HG03342 (cell line): ENCODE data around the gene SAXO1.
"Not testable (repeated sequence)": the region's sequence is repeated elsewhere in the genome, so short reads cannot be mapped to it uniquely, and the experiment has no call there.

Experiments used
- ATAC-seq: cut with Tn5 transposase; IDR thresholded peaks from one replicate; pipeline ENCODE4 v1.9.1; 2021; ENCODE audit warnings: mild to moderate bottlenecking, moderate library complexity; ENCODE audit not compliant: unreplicated experiment

The SAXO1 gene

GRCh38 chr9:19000133-19000532 lies 32.9 kb downstream of the SAXO1 start:
- no peak for ATAC-seq

- ATAC-seq, result no peak
These were observed 33.7 kb downstream of the SAXO1 start for GRCh38 chr9:18999173-18999785.

- ATAC-seq, result no peak
These were observed 35.9 kb downstream of the SAXO1 start for GRCh38 chr9:18997151-18997550.

- no peak for ATAC-seq
These were observed 36.8 kb downstream of the SAXO1 start for GRCh38 chr9:18996211-18996610.

GRCh38 chr9:18994263-18994916 lies 38.6 kb downstream of the SAXO1 start:
- ATAC-seq, result no peak

- ATAC-seq, result not testable (repeated sequence)
These were observed 41.8 kb downstream of the SAXO1 start for GRCh38 chr9:18991197-18991596.

- no peak for ATAC-seq
These were observed 42.5 kb downstream of the SAXO1 start for GRCh38 chr9:18990494-18990893.

- ATAC-seq, result no peak
These were observed 43.1 kb downstream of the SAXO1 start for GRCh38 chr9:18989865-18990264.

GRCh38 chr9:18989097-18989496 lies 43.9 kb downstream of the SAXO1 start:
- no peak for ATAC-seq

- no peak for ATAC-seq
These were observed 45.0 kb downstream of the SAXO1 start for GRCh38 chr9:18988003-18988402.

- ATAC-seq, result no peak
These were observed 47.0 kb downstream of the SAXO1 start for GRCh38 chr9:18985996-18986395.

- ATAC-seq, result no peak
These were observed 47.5 kb downstream of the SAXO1 start for GRCh38 chr9:18985464-18985951.

- ATAC-seq, result no peak
These were observed 50.8 kb downstream of the SAXO1 start for GRCh38 chr9:18982262-18982620.

GRCh38 chr9:18981476-18982261 lies 51.3 kb downstream of the SAXO1 start:
- ATAC-seq, result no peak

GRCh38 chr9:18980189-18980588 lies 52.8 kb downstream of the SAXO1 start:
- no peak for ATAC-seq

GRCh38 chr9:18979367-18979766 lies 53.6 kb downstream of the SAXO1 start:
- ATAC-seq, result no peak

GRCh38 chr9:18978188-18978587 lies 54.8 kb downstream of the SAXO1 start:
- no peak for ATAC-seq

- no peak for ATAC-seq
These were observed 56.1 kb downstream of the SAXO1 start for GRCh38 chr9:18976709-18977531.

GRCh38 chr9:18976221-18976708 lies 56.7 kb downstream of the SAXO1 start:
- no peak for ATAC-seq

GRCh38 chr9:18973348-18973747 lies 59.7 kb downstream of the SAXO1 start:
- ATAC-seq, result no peak

- ATAC-seq, result no peak
These were observed 60.3 kb downstream of the SAXO1 start for GRCh38 chr9:18972675-18973074.
